Kidney capillary endothelial cell (primary cell): ENCODE data around the gene RHOF.
A peak's percentile ranks its signal among the peaks of the same experiment; 100 is the strongest.
"Not testable (repeated sequence)": the region's sequence is repeated elsewhere in the genome, so short reads cannot be mapped to it uniquely, and the experiment has no call there.

ENCODE experiments used
- DNase-seq: peaks from one replicate; pipeline ENCODE4 v3.0.0-alpha.2; 2018; ENCODE audit warnings: low spot score

The RHOF gene

DNA sequence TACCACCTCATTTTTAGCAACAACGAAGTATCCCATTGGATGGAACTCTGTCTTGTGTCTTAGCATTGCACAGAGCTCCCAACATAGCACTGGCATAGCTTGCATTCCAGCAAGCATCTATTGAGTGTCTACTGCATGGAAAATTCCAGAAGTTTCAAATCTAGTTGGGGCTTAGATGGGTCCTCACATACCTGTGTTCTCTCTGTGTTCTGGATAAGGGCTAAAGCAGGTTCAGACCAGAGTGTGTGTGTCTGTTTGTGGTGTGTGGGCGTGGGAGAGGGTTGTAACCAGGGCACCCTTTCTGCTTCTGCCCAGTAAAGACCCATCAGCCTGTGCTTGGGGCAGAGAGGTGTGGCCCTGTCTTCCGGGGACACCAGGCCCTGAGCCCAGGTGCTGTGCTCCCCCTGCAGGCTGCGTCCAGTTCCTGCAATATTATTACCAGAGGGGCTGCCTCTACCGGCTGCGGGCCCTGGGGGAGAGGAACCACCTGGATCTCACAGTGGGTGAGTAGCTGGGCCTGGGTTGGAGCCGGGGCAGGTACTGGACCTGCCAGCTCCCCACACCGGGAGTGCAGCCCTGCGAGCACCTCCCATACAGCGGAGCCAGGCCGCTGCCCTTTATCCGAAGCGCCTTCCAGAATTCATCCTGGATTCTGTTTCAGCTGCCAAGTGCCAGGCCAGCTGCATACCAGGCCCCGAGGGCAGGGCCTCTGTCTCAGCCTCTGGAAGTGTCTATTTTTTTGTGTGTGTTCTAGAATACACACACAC lies 20.3 kb downstream of the RHOF start:
- peak; percentile 47 for DNase-seq

DNA sequence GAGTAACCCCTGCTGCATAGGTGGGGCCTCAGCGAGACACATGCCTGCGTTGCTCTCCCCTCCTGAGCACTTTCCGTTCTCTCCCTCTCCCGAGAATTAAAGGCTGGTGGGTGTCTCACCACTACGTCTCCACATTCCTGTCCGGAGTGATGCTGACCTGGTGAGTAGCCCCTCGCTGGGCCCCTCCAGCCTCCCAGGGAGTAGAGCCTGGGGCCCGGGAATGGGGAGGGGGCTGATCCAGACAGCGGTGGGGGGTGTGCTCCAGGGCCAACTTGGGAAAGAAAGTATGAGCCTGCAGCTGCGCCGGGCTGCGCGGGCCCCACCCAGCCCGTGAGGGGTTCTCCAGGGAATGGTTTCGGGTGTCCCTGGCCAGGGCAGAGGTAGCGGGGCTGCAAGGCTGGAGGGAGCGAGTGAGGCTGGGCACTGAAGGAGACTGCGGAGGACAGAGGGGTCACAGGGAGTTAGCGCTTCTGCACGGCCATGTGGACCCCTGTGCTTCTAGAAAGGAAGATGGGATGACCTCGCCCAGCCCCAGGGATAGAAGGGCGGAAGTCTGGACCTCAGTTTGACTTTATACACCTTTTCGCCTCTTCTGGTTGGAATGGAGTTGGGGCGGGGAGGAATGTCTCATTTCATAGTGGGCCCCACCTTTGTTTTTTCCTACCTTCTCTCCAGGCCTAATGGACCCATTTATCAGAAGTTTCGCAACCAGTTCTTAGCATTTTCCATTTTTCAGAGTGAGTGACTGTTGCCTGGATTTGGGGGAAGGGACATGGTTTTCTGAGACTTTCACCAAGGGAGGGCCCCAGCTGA lies 22.5 kb downstream of the RHOF start:
- DNase-seq, result no peak

DNA sequence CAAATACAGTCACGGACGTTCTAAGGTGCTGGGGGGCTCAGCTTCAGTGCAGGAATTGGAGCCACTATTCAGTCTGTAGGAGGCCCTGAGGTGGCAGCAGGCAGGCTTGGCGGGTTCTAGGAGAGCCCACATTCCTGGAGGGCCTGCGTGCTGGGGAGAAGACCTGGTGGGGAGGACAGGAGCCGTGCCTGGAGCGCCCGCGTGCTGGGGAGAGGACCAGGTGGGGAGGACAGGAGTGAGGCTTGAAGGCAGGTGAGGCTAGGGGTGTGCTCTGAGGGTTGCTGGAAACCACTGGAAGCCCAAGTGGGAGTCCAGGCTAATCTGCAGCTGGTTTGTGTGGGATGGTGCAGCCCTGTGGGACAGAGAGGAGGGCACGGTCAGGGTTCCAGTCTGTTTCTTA lies 23.1 kb downstream of the RHOF start:
- no peak for DNase-seq

DNA sequence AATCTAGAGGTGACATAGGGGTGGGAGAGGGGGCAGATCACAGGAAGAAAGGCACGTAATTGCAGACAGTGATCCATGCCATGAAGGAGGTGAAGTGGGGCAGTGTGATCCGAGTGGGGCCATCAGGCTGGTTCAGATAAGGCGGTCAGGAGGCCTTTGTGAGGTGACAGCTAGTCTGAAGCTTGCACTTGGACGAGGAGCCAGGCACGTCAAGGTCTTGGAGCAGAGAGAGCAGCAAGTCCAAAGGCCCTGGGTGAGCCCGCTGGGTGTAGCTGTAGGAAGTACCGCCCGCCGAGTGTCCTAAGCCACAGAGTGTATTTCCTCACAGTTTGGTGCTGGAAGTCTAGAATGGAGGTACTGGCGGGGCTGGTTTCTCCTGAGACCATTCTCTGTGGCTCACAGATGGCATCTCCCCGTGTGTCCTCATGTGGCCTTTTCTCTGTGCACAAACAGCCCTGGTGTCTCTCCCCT lies 23.6 kb downstream of the RHOF start:
- no peak for DNase-seq

DNA sequence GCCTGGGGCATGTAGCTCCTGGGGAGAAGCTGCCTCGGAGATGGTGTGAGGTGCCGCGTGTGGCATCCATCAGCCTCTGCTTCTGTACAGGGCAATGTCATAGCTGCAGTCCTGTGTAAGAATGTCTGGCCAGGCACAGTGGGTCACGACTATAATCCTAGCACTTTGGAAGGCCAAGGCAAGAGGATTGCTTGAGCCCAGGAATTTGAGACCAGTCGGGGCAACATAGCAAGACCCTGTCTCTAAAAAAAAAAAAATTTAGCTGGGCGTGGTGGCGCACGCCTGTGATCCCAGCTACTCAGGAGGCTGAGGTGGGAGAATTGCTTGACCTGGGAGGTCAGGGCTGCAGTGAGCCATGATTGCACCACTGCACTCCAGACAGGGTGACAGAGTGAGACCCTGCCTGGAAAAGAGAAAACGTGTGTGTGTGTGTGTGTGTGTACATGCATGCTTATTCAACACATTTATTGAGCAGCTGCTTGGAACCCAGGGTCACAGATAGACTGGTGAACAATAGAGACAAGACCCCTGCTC lies 24.1 kb downstream of the RHOF start:
- no peak for DNase-seq

DNA sequence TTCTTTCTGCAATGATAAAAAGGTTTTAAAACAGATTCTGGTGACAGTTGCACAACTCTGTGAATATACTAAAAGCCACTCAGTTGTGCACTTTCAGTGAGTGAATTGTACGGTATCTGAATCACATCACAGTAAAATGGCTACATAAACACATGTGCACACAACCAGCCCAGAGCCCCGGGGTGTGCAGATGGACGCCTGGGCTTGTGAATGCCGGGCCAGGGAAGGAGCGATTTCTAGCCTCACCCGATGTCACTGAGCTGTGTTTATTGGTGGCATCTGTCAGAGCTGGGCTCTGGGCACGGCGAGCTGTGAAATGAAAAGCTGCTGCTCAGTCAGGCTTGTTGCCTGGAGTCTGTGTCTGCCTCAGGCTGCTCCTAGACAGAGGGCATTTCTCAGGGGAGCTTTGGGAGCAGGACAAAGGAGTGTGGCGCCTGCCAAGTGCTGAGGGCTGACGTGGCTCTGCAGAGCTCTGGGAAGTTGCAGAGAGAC lies 25.9 kb downstream of the RHOF start:
- no peak for DNase-seq

DNA sequence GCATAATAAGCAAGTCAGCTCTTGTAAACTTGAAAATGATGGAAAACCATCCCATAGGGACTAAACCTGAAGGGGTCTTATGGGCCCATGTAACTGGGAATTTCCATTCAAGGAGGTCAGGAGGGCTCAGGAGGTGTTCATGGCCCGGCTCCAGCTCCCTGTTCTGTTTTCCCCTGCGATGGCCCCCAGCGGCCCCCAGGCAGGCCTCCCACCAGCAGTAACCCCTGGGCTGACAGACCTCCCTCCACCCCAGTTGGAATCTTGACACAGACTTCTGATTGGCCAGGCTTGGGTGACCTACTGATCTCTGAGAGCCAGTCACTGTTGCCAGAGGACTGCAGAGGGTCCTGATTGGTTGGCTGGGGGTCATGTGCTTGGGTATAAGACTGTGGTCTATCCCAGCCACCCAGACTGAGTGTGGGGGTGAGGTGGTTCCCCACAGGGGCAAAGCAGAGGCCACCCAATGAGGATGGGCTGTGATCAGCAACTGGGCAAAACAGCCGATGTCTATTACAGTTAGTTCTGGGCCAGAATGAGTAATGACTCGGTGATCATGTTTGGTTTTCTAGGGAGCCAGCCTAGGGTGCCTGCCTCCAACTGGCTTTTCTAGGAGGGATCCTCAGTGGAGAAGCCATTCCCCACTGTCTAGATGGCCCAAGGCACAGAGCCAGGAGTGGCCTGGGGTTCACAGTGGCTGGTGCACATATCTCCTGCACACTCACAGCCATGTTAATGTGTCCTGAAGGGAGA lies 27.0 kb downstream of the RHOF start:
- DNase-seq, result no peak

DNA sequence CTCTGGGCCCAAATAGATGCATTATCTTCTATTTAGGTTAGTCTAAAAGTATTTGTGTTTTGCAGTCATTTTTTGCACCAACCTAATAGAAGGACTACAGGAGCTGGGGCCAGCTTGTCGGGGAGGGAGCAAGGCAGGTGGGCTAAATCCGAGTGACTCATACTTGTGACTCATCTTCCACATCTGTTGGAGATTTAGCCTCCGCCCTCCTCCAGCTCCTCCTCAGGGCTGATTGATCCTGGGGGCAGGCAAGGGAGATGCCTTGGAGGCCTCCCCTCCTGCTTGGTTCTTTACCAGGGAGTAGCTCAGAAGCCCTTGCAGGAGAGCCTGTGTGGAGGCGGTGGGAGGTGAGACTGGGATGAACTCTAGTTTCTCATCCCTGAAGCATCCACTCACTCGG lies 27.9 kb downstream of the RHOF start:
- DNase-seq, result no peak

DNA sequence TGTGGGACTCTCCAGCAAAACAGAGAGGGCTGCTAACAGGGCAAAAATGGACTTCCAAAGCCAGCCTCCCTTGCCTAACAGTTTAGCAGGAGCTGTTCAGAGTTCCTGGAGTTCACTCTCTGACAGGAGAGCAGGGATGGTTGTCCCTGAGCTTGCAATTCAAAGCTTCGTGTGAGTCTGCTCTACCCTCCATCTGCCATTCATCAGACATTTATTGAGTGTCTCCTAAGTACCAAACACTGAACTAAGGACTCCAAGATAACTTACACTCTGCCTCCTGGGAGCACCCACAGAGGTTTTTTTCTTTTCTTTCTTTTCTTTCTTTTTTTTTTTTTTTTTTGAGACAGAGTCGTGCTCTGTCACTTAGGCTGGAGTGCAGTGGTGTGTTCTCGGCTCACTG lies 28.7 kb downstream of the RHOF start:
- DNase-seq, result no peak

DNA sequence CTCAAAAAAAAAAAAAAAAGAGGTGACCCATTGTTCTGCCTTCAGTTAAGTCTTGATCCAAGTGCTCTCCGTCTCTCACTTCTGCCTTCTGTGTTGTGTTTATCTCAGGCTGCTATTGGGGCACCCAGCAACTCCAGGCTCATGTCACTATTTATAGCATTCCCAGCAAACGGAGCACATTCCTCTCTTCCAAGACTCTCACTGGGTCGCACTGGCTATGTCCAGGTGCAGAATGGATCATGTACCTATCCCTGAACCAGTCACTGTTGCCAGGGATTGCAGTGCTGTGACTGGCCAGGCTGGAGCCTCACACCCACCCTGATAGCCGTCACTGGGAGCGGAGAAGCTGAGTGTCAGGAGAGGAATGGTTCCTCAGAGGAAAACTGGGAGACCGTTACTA lies 31.2 kb downstream of the RHOF start:
- no peak for DNase-seq

DNA sequence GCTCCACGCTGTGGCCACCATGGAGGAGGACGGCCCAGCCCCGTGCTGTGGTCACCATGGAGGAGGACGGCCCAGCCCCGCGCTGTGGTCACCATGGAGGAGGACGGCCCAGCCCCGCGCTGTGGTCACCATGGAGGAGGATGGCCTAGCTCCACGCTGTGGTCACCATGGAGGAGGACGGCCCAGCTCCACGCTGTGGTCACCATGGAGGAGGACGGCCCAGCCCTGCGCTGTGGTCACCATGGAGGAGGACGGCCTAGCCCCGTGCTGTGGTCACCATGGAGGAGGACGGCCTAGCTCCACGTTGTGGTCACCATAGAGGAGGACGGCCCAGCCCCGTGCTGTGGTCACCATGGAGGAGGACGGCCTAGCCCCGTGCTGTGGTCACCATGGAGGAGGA lies 35.0 kb downstream of the RHOF start:
- not testable (repeated sequence) for DNase-seq

DNA sequence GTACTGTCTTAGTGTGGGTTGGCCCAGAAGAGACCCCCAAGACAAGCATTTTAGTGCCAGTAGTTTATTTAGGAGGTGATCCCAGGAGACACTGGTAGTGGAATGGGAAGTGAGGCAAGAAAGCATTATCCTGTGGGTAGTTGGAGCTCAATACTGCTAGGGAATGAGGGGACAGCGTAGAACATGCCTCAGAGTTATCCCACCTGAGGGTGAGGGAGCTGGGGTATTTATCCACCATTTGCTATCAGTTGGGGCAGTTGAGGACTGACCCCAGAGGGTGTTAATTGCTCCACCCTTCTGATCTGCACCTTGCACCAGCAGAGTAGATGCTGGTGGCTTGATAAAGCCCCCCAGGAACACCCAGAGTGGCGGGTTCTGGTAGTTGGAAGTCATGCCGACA lies 37.9 kb downstream of the RHOF start:
- no peak for DNase-seq

DNA sequence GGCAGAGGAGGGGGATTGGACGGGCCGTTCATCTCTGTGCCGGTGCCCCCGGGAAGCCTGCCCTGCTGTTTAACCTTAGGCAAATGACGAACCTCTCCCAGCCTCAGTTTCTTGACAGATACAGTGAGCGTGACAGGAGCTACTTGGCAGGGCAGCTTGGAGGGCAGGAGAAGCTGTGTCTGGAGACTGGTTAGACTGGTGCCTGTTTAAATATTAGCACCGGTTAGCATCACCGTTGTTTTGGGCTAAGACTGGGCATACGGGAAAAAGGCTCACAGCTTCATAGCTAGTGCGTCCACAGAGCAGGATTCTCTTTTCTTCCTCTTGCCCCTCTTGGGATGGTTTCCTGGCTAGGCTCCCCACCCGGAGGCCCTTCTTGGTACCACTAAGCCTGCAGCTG lies 38.7 kb downstream of the RHOF start:
- no peak for DNase-seq

DNA sequence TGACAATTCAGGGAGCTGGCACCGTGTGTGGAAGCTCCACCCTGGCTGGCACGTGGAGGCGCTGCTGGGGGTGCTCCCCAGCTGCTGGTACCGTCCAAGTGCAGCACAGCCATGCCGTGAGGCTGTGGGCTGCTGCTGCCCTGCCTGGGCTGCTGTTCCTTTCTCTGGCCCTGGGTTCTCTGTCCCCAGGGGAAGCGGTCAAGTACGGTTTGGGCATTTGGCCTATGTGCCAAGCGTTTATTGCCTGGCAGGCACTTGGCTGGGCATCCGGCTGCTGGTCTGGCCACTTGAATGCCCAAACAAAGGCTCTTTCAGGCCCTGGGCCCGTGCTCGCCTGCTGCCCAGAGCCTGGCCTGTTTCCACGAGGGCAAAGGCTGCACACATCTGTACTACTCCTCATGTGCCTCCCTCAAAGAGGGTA lies 39.6 kb downstream of the RHOF start:
- no peak for DNase-seq

DNA sequence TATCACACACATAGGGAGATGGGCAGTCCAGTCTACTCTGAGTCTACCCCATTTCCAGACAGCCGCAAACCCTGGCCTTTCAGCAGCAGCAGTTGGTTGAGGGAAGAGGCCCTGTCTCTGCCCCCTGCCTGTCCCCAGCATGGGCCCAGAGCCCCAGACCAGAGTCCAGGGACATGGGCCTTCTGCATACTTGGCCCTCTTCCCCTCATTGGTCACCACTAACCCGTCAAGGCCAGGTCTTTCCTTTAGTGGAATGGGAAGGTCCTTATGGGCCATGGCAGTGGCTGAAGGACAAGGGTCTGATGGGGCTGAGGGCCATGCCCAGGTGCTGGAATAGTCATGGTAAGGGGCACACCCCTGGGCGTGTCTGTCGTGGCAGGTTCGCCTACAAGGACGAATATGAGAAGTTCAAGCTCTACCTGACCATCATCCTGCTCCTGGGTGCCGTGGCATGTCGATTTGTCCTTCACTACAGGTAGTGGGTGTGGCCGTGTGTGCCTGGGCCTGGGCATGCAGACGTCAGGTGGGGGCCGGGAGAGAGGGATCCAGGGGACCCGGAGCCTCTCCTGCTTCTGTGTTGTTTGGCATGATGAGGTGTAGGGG lies 41.6 kb downstream of the RHOF start:
- no peak for DNase-seq

DNA sequence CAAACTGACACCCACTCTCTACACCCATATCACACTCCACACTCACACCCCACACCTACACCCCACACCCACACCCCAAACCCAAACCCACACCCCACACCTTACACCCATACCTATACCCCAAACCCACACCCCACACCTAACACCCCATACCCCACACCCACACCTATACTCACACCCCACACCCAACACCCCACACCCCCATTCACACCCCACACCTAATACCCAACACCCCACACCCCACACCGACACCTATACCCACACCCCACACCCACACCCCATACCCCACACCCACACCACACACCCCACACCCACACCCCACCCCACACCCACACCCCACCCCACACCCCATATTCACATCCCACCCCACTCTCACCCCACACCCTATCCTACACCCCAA lies 42.5 kb downstream of the RHOF start:
- DNase-seq, result no peak

DNA sequence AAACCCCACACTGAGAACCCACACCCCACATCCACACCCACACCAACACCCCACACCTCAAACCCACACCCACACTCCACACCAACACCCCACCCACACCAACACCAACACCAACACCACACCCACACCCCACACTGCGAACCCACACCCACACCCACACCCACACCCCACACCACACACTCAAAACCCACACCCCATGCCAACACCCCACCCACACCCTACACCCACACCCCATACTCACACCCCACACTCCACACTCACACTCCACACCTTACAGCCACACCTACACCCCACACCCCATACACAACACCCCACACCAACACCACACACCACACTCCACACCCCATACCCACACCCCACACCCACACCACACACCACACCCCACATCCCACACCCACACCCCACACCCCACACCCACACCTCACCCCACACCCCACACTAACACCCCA lies 43.0 kb downstream of the RHOF start:
- no peak for DNase-seq

DNA sequence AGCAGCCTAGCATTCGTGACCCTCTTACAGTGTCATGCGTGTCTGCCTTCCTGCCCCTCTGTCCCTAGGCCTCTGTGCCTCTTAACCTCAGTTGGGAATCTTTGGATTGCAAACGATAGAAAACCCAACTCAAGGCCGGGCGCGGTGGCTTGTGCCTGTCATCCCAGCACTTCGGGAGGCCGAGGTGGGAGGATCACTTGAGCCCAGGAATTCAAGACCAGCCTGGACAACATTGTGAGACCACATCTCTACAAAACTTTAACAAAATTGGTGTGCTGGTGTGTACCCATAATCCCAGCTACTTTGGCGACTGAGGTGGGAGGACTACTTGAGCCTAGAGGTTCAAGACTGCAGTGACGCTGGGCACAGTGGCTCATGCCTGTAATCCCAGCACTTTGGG lies 44.2 kb downstream of the RHOF start:
- DNase-seq, result no peak

DNA sequence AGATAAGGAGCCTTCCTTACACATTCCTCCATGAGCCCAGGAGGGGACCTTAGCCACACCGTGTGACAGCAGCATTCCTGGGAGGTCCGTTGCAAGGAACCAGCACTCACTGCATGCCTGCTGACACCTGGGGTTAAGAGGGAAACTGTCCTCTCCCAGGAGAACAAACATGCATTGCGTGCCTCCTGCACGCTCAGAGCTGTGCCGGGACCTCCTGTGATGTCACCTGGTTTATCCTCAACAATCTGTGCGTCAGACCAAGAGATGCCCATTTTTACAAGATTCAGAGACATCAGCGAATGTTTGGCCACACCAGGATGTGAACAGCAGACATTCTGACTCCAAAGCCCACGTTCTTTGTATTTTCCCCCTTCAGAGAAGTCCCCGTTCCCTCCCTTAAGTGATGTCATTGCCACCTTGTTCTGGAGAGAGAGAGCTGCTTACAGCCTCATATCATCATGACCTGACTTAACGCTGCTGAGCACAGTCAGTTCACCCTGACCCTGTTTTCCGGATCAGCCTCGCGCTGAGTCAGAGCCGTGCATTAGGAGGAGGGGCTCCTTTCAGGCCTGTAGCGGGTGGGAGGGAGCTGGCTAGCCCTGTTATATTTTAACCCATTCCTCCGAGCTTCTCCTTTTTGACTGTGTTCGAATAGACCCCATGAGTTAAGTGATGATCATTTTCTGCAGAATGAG lies 44.8 kb downstream of the RHOF start:
- DNase-seq, result peak; percentile 97

DNA sequence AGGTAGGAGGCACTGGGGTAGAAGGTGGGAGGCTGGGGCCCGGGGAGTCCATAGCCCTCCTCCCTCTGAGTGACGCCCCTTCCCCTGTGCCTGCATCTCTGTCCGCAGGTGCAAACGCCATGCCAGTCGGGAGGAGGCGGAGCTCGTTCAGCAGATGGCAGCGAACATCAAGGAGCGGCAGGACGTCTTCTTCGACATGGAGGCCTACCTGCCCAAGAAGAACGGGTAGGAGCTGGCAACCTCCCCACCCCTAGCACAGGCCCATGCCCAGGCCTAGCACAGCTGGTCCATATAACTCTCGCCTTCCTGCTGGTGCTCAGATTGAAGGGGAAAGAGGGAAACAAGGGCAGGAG lies 45.3 kb downstream of the RHOF start:
- DNase-seq, result no peak

DNA sequence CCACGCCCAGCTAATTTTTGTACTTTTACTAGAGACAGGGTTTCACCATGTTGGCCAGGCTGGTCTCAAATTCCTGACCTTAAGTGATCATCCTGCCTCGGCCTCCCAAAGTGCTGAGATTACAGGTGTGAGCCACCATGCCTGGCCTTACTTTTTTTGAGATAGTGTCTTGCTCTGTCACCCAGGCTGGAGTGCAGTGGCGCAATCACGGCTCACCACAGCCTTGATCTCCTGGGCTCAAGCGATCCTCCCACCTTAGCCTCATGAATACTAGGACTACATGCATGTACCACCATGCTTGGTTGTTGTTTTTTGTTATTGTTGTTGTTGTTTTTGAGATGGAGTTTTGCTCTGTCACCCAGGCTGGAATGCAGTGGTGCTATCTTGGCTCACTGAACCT lies 47.9 kb downstream of the RHOF start:
- not testable (repeated sequence) for DNase-seq
